Natural killer cell (primary cell): ENCODE data around the gene SUDS3. TPM values are rescaled to one million over a fixed set of nuclear protein-coding genes. Genes with fewer than 3 reads are reported as not detected.

Source experiments
- ATAC-seq, 3 donors: fragments of 150-1000 bp in 2 of 3; fragments of 200-7000 bp in 1 of 3; cut with Tn5 transposase; 1 replicate in 1 of 3; 2 replicates in 2 of 3; pipeline ENCODE4 v1.10.0; 2021; ENCODE audit warnings: mild to moderate bottlenecking in 2 of 3, moderate library complexity in 2 of 3
- DNase-seq, 2 donors: peaks; one replicate each; pipeline versions ENCODE4 v3.0.0 to v3.0.0-alpha.2; 2013 to 2021; ENCODE audit warnings: mixed read lengths in 1 of 2
- H3K27ac ChIP-seq: one replicate; pipeline ENCODE4 v1.5.1; 2013; ENCODE audit warnings: mild to moderate bottlenecking, low read length
- H3K27me3 ChIP-seq: one replicate; pipeline ENCODE4 v1.6.1; 2013; ENCODE audit warnings: low read length; ENCODE audit not compliant: control insufficient read depth, insufficient read depth
- H3K36me3 ChIP-seq: one replicate; pipeline ENCODE4 v1.6.1; 2013; ENCODE audit warnings: low read length; ENCODE audit not compliant: control insufficient read depth, insufficient read depth
- H3K4me1 ChIP-seq: one replicate; pipeline ENCODE4 v1.6.1; 2013; ENCODE audit warnings: low read length; ENCODE audit not compliant: control insufficient read depth, insufficient read depth
- H3K4me3 ChIP-seq: one replicate; pipeline ENCODE4 v1.5.1; 2013; ENCODE audit warnings: low read length
- H3K9me3 ChIP-seq: one replicate; pipeline ENCODE4 v1.6.1; 2013; ENCODE audit warnings: low read length; ENCODE audit not compliant: control insufficient read depth, insufficient read depth
- H3K27ac Mint-ChIP-seq, 2 donors: one replicate each; pipeline ENCODE4 v1.8.0; 2022; ENCODE audit warnings: mild to moderate bottlenecking in 2 of 2, mixed read lengths in 2 of 2, moderate library complexity in 1 of 2
- H3K27me3 Mint-ChIP-seq, 2 donors: one replicate each; pipeline ENCODE4 v1.8.0; 2022; ENCODE audit warnings: low read depth in 2 of 2, mixed read lengths in 2 of 2
- H3K36me3 Mint-ChIP-seq: one replicate; pipeline ENCODE4 v1.8.0; 2022; ENCODE audit warnings: mixed read lengths
- H3K4me1 Mint-ChIP-seq, 2 donors: one replicate each; pipeline ENCODE4 v1.8.0; 2022; ENCODE audit warnings: mixed read lengths in 2 of 2
- H3K4me3 Mint-ChIP-seq: one replicate; pipeline ENCODE4 v1.8.0; 2022; ENCODE audit warnings: mild to moderate bottlenecking, moderate library complexity, mixed read lengths
- H3K9me3 Mint-ChIP-seq, 2 donors: one replicate each; pipeline ENCODE4 v1.8.0; 2022; ENCODE audit warnings: mixed read lengths in 2 of 2
- WGBS: methylation state at CpG from one replicate; pipeline ENCODE4 v1.1.7; 2013; ENCODE audit warnings: missing lambda C conversion rate; ENCODE audit not compliant: insufficient coverage; 5-methylcytosine and 5-hydroxymethylcytosine counted together
- intact Hi-C: fragments of 100-400 bp; cut with micrococcal nuclease; formaldehyde crosslinking; loops from one replicate; pipeline ENCODE4 v1.14.2; 2022
- total RNA-seq, 4 donors: library from RNA; stranded (reverse); fragments of 120-200 nt in 1 of 4; gene quantifications; one replicate each; pipeline versions ENCODE4 v1.2.3 to v1.2.4, GENCODE V29; 2013 to 2022
- TF ChIP-seq, protein P1 (sequence below): fragments of 200-600 bp; IDR thresholded peaks from one replicate; pipeline ENCODE4 v1.8.0; 2022; ENCODE audit warnings: antibody characterized with exemption

The SUDS3 gene
- total RNA-seq, 3 donors from 2014 or later (not counting 1 experiment from before 2014, with no cell fraction given) = 27.5 to 40.3 (median 35.7) TPM

GRCh38 chr12:118334241-118334640, 42.1 kb upstream of the SUDS3 start:
- Mint-ChIP-seq H3K4me1 (peaks cover 66 to 70% of the 10 kb centered on the region in 2 donors), H3K27ac (peak overlapping the region in 1 of 2 donors; percentile 53), H3K27me3 (no peaks in the 10 kb centered on the region), H3K4me3 (no peak overlapping the region), H3K9me3 (no peaks in the 10 kb centered on the region), H3K36me3 (no peaks in the 10 kb centered on the region)
- intact Hi-C loops = no loop called here
- Histone ChIP-seq H3K27ac (no peak overlapping the region), H3K4me3 (no peak overlapping the region), H3K9me3 (no peaks in the 10 kb centered on the region), H3K36me3 (no peaks in the 10 kb centered on the region), H3K4me1 (peaks cover 11% of the 10 kb centered on the region), H3K27me3 (no peaks in the 10 kb centered on the region)
- ATAC-seq = no peak
- TF ChIP-seq, protein P1, sequence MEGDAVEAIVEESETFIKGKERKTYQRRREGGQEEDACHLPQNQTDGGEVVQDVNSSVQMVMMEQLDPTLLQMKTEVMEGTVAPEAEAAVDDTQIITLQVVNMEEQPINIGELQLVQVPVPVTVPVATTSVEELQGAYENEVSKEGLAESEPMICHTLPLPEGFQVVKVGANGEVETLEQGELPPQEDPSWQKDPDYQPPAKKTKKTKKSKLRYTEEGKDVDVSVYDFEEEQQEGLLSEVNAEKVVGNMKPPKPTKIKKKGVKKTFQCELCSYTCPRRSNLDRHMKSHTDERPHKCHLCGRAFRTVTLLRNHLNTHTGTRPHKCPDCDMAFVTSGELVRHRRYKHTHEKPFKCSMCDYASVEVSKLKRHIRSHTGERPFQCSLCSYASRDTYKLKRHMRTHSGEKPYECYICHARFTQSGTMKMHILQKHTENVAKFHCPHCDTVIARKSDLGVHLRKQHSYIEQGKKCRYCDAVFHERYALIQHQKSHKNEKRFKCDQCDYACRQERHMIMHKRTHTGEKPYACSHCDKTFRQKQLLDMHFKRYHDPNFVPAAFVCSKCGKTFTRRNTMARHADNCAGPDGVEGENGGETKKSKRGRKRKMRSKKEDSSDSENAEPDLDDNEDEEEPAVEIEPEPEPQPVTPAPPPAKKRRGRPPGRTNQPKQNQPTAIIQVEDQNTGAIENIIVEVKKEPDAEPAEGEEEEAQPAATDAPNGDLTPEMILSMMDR = no peak
- WGBS = 95% methylated on average over 3 of the region's 3 CpGs
- no peak for DNase-seq

DNA sequence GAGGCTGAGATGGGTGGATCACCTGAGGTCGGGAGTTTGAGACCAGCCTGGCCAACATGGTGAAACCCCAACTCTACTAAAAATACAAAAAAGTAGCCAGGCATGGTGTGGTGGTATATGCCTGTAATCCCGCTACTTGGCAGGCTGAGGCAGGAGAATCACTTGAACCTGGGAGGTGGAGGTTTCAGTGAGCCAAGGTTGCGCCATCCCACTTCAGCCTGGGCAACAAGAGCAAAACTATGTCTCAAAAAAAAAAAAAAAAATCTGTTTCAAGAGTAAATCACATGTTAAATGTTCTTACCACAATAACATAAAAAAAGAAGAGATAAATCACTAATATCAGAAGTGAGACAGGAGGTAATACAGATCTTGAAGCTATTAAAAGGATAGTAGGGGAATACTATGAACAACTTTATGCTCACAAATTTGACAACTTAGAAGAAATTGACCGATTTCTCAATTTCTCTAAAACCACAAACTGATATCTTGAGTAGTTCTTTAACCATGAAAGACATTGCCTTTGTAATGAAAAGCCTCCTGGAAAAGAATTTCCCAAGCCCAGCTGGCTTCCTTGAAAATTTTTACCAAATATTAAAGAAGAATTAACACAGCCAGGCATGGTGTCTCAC, 41.3 kb upstream of the SUDS3 start:
- no peak for DNase-seq
- H3K4me1 ChIP-seq = peaks cover 11% of the 10 kb centered on the region
- intact Hi-C loops = no loop called here
- no peak for ATAC-seq
- no peaks in the 10 kb centered on the region for H3K36me3 ChIP-seq
- H3K27me3 Mint-ChIP-seq = no peaks in the 10 kb centered on the region
- no peaks in the 10 kb centered on the region for H3K9me3 Mint-ChIP-seq
- H3K4me3 Mint-ChIP-seq = no peak overlapping the region
- peak overlapping the region; percentile 70 to 78 for H3K27ac Mint-ChIP-seq
- H3K27ac ChIP-seq = no peak overlapping the region
- no peaks in the 10 kb centered on the region for H3K27me3 ChIP-seq
- peaks cover 65 to 69% of the 10 kb centered on the region in 2 donors for H3K4me1 Mint-ChIP-seq
- TF ChIP-seq, protein P1 = no peak
- no peak overlapping the region for H3K4me3 ChIP-seq
- WGBS = 75% methylated on average over 3 of the region's 4 CpGs
- H3K9me3 ChIP-seq = no peaks in the 10 kb centered on the region
- H3K36me3 Mint-ChIP-seq = no peaks in the 10 kb centered on the region

DNA sequence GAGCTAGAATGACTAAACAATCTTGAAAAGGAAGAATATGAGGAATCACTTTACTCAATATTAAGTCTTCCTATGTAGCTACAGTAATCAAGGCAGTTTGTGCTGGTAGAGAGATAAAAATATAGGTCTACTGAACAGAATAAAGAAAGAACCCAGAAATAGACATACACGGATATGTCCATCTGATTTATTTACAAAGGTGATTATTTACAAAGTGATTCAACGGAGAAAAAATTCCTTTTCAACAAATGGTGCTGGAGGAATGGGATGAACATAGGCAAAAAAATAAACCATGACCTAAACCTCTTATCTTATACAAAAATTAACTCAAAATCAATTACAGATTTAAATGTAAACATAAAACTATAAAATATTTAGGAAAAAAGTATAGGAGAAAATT, 40.2 kb upstream of the SUDS3 start:
- intact Hi-C loops = no loop called here
- TF ChIP-seq, protein P1 = no peak
- no peaks in the 10 kb centered on the region for H3K27me3 ChIP-seq
- Mint-ChIP-seq H3K9me3 (no peaks in the 10 kb centered on the region), H3K27ac (peak overlapping the region; percentile 70 to 78), H3K4me3 (no peak overlapping the region), H3K4me1 (peaks cover 60 to 63% of the 10 kb centered on the region in 2 donors), H3K36me3 (no peaks in the 10 kb centered on the region), H3K27me3 (no peaks in the 10 kb centered on the region)
- H3K4me3 ChIP-seq = no peak overlapping the region
- DNase-seq (no peak), ATAC-seq (no peak)
- H3K9me3 ChIP-seq = no peaks in the 10 kb centered on the region
- H3K4me1 ChIP-seq = peaks cover 10% of the 10 kb centered on the region
- H3K27ac ChIP-seq = no peak overlapping the region
- H3K36me3 ChIP-seq = no peaks in the 10 kb centered on the region
- no CpG with 5 or more reads among the region's 2 CpGs for WGBS
